GM12864 (cell line): ENCODE measurements around the gene S1PR1.
"Not testable (repeated sequence)": the region's sequence is repeated elsewhere in the genome, so short reads cannot be mapped to it uniquely, and the experiment has no call there.

Experiments used
- DNase-seq: peaks from one replicate; pipeline ENCODE4 v3.0.0-alpha.2; 2011; ENCODE audit warnings: low read depth
- H3K4me3 ChIP-seq: 2 replicates; pipeline ENCODE4 v1.5.1; 2011; ENCODE audit warnings: mild to moderate bottlenecking, low read depth, low read length, control low read depth
- TF ChIP-seq, protein P1 (sequence below): IDR thresholded peaks from 2 replicates; pipeline ENCODE4 v1.5.1; 2011; ENCODE audit warnings: low read depth, mild to moderate bottlenecking, moderate library complexity, low read length, control low read depth, inconsistent platforms; ENCODE audit errors: missing control alignments

S1PR1 gene

DNA sequence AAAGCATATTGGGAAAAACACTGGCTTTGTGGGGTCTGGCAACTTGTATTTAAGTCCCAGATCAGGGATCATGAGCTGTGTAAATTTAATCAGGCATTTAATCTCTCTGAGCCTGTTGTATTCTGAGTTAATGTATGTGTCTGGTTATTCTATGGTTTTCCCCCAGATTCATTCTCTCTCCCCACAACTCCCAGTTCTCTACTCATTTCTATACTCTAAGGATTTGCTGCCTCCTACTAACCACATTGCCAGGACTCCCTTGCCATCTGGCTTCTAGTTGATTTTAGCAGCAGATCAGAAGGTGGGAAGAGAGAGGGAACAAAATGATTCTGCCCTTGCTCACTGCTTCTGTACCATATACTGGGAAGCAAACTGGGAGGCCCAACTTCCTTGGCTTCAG lies 31.4 kb upstream of the S1PR1 start:
- TF ChIP-seq, protein P1, sequence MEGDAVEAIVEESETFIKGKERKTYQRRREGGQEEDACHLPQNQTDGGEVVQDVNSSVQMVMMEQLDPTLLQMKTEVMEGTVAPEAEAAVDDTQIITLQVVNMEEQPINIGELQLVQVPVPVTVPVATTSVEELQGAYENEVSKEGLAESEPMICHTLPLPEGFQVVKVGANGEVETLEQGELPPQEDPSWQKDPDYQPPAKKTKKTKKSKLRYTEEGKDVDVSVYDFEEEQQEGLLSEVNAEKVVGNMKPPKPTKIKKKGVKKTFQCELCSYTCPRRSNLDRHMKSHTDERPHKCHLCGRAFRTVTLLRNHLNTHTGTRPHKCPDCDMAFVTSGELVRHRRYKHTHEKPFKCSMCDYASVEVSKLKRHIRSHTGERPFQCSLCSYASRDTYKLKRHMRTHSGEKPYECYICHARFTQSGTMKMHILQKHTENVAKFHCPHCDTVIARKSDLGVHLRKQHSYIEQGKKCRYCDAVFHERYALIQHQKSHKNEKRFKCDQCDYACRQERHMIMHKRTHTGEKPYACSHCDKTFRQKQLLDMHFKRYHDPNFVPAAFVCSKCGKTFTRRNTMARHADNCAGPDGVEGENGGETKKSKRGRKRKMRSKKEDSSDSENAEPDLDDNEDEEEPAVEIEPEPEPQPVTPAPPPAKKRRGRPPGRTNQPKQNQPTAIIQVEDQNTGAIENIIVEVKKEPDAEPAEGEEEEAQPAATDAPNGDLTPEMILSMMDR = no peak
- DNase-seq = no peak

DNA sequence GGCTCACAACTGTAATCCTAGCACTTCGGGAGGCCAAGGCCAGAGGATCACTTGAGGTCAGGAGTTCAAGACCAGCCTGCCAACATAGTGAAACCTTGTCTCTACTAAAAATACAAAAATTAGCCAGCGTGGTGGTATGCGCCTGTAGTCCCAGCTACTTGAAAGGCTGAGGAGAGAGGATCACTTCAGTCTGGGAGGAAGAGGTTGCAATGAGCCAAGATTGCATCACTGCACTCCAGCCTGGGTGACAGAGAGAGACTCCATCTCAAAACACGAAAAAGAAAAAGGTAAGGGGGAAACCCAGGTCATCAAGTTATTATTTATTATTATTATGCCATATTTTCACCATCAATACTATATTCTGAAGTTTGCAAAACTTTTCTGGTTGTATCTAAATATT lies 30.7 kb upstream of the S1PR1 start:
- not testable (repeated sequence) for DNase-seq, H3K4me3 ChIP-seq

More for the DNA sequence above, 31.4 kb upstream of the S1PR1 start:
- no peak overlapping the region for H3K4me3 ChIP-seq

DNA sequence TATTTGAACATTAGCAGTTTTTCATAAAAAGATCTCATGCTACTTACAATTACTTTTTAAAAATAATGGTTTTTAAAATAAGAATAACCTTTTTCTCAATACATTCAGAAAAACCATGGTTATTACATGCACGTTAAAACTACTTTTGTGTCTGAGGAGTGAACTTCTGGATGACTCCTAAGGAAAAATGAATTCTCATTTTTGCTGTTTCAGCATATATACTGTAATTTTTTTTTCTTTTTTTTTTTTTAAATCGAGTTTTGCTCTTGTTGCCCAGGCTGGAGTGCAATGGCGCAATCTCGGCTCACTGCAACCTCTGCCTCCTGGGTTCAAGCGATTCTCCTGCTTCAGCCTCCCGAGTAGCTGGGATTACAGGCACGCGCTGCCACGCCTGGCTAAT lies 29.5 kb upstream of the S1PR1 start:
- DNase-seq, H3K4me3 ChIP-seq: not testable (repeated sequence)

DNA sequence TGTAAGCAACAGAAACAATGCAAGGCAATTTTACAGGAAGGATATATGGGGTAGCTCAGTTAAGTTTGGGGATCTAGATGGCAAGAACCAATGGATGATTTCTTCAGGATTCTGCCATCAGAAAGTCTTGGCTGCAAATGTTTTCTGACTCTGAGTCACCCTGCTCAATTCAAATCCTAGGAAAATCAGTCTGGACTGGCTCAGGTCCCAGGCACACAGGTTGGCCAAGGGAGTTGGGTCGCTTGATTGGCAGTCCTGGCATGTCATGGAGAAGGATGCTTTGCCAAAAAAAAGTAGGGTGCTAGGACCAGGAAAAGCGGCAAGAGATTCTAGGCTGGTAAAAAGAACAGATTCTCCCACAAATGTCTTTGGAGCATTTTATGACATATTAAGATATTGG lies 28.9 kb upstream of the S1PR1 start:
- DNase-seq = no peak
- TF ChIP-seq, protein P1 = no peak
- H3K4me3 ChIP-seq = no peak overlapping the region

DNA sequence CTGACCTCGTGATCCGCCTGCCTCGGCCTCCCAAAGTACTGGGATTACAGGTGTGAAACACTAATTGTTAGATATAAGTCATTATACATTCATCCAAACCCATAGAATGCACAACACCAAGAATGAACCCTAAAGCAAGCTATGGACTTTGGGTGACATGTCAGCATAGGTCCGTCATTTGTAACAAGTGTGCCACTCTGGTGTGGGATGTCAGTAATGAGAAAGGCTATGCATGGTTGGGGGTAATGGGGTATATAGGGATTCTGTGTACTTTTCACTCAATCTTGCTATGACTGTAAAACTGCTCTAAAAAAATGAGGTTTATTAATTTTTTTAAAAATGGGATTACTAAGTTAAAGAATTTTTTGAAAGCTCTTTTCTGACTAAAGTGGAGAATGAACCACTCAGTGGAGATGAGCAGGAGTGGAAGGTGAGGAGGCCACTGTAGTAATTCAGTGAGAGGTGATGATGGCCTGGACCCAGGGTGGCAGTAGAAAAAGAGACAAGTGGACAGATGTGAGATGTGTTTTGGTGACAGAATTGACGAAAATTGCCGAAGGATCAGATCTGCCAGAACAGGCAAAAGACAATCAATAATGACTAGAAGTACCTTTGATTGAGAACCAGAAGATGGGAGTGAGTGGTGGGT lies 21.3 kb upstream of the S1PR1 start:
- H3K4me3 ChIP-seq = no peak overlapping the region
- TF ChIP-seq, protein P1 = no peak
- no peak for DNase-seq

DNA sequence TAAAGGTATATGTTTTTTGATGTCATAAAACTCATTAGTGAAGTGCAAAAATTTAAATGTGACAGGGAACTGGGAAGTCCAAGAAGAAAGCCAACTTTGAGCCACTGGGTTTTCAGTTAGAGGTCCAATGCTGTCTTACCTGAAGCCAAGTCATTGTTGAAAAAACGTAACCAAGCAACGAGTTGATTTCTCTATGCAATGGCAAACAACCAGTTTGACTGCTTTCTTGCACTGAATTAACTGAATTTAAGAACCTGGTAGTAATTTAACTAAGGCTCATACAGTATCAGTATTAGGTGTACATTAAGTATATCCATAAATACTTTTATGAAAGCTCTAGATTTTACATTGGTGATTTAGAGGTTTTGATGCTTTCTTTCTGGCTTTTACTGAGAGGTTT lies 20.2 kb upstream of the S1PR1 start:
- DNase-seq = no peak
- TF ChIP-seq, protein P1 = no peak
- H3K4me3 ChIP-seq = no peak overlapping the region

DNA sequence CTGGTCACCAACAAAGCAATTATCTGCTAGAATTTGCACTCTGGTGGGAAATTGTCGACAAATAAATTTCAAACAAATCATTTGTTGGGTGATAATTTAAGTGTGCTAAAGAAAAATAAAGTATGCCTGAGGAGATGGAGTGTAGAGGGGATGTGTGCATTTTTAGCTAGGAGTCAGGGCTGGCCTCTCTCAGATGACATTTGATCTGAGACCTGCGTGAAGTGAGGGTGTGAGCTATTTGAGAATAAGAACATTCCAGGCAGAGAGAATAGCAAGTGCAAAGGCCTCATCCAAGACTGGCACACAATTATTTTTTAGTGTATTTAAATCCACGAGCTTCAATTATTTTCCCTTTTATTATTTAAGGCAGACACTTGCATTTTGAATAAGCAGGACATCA lies 19.7 kb upstream of the S1PR1 start:
- no peak overlapping the region for H3K4me3 ChIP-seq
- DNase-seq = no peak
- TF ChIP-seq, protein P1 = no peak

DNA sequence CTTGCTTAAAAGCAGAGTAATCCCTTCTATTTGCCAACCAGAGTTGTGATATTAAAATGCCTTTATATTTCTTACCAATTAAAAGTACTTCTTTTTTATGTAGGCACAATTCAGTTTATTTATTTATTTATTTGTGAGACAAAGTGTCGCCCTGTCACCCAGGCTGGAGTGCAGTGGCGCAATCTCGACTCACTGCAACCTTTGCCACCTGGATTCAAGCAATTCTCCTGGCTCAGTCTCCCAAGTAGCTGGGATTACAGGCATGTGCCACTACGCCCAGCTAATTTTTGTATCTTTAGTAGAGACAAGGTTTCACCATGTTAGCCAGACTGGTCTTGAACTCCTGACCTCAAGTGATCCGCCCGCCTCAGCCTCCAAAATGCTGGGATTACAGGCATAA lies 17.9 kb upstream of the S1PR1 start:
- H3K4me3 ChIP-seq, DNase-seq: not testable (repeated sequence)
